DMS53 treated with DMSO at 0.1 percent for 48 hours (cell line): ENCODE results near the gene IWS1.
"Not testable (repeated sequence)": the region's sequence is repeated elsewhere in the genome, so short reads cannot be mapped to it uniquely, and the experiment has no call there.

Experiments used
- DNase-seq: peaks from one replicate; lab custom pipeline; 2025; ENCODE audit not compliant: unreplicated experiment; lab: John Stamatoyannopoulos, UW

Gene IWS1

GRCh38 chr2:127462461-127462860, 63.8 kb downstream of the IWS1 start:
- no peak for DNase-seq

- no peak for DNase-seq
Measured at GRCh38 chr2:127456960-127457359, 69.3 kb downstream of the IWS1 start.

- peak; percentile 40 for DNase-seq
Measured at GRCh38 chr2:127455566-127456493, 70.5 kb downstream of the IWS1 start.

GRCh38 chr2:127454595-127455565, 71.4 kb downstream of the IWS1 start:
- peak; percentile 98 for DNase-seq

GRCh38 chr2:127453392-127454171, 72.7 kb downstream of the IWS1 start:
- DNase-seq: peak; percentile 61

GRCh38 chr2:127453013-127453391, 73.3 kb downstream of the IWS1 start:
- no peak for DNase-seq

GRCh38 chr2:127452423-127452822, 73.9 kb downstream of the IWS1 start:
- DNase-seq: not testable (repeated sequence)

- DNase-seq: no peak
Measured at GRCh38 chr2:127451981-127452380, 74.3 kb downstream of the IWS1 start.

- DNase-seq: no peak
Measured at GRCh38 chr2:127449898-127450297, 76.4 kb downstream of the IWS1 start.

- DNase-seq: no peak
Measured at GRCh38 chr2:127449414-127449813, 76.9 kb downstream of the IWS1 start.

GRCh38 chr2:127448526-127448925, 77.8 kb downstream of the IWS1 start:
- DNase-seq: no peak

GRCh38 chr2:127439343-127439742, 86.9 kb downstream of the IWS1 start:
- DNase-seq: no peak

- peak; percentile 78 for DNase-seq
Measured at GRCh38 chr2:127437781-127438726, 88.2 kb downstream of the IWS1 start.

GRCh38 chr2:127437056-127437455, 89.2 kb downstream of the IWS1 start:
- DNase-seq: no peak

GRCh38 chr2:127434515-127434914, 91.8 kb downstream of the IWS1 start:
- no peak for DNase-seq

- no peak for DNase-seq
Measured at GRCh38 chr2:127431408-127432023, 94.8 kb downstream of the IWS1 start.
